Dendritic cell treated with granulocyte-macrophage colony-stimulating factor and Interleukin-4, amounts not matched to agents 40 ng/mL and 50 ng/mL, for 4 days (primary cell): ENCODE measurements around the gene CTDNEP1.

Source experiments
- H3K27ac Mint-ChIP-seq: one replicate; pipeline ENCODE4 v1.8.0; 2022; ENCODE audit warnings: mild to moderate bottlenecking, mixed read lengths
- H3K27me3 Mint-ChIP-seq: one replicate; pipeline ENCODE4 v1.8.0; 2022; ENCODE audit warnings: mild to moderate bottlenecking, mixed read lengths
- H3K36me3 Mint-ChIP-seq: one replicate; pipeline ENCODE4 v1.8.0; 2022; ENCODE audit warnings: low read depth, mixed read lengths
- H3K4me1 Mint-ChIP-seq: one replicate; pipeline ENCODE4 v1.8.0; 2022; ENCODE audit warnings: low read depth, mixed read lengths
- H3K4me3 Mint-ChIP-seq: one replicate; pipeline ENCODE4 v1.8.0; 2022; ENCODE audit warnings: mild to moderate bottlenecking, moderate library complexity, mixed read lengths
- H3K9me3 Mint-ChIP-seq: one replicate; pipeline ENCODE4 v1.8.0; 2022; ENCODE audit warnings: mixed read lengths
- intact Hi-C: fragments of 100-400 bp; cut with micrococcal nuclease; formaldehyde crosslinking; loops from one replicate; pipeline ENCODE4 v1.15.0; 2022

CTDNEP1 gene

DNA sequence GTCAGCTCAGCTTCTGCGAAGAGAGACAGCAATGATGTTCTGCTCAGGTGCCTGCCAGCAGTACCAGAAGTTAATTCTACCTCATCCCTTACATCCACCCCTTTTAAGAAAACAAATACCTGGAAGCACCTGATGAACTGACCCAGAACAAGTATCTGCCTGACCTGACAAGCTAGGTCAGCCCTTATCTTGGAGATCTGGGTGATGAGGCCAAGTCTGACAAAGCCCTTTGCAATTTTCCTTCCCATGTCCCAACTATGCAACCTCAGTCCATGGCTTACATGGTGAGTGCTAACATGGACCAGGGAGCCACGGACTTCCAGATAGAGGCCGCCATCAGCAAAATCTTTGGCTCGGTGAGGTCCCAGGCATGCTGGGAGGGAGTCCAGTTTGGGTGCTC is 28.2 kb downstream of the CTDNEP1 start:
- H3K27ac Mint-ChIP-seq: no peak overlapping the region
- no peaks in the 10 kb centered on the region for H3K9me3 Mint-ChIP-seq
- H3K4me1 Mint-ChIP-seq: peaks cover 37% of the 10 kb centered on the region
- peaks cover 78% of the 10 kb centered on the region for H3K36me3 Mint-ChIP-seq
- H3K27me3 Mint-ChIP-seq: no peaks in the 10 kb centered on the region
- intact Hi-C loops: no loop called here
- H3K4me3 Mint-ChIP-seq: no peak overlapping the region

- Mint-ChIP-seq H3K36me3 (peaks cover 73% of the 10 kb centered on the region), H3K27me3 (no peaks in the 10 kb centered on the region), H3K9me3 (no peaks in the 10 kb centered on the region), H3K4me3 (no peak overlapping the region), H3K4me1 (peaks cover 42% of the 10 kb centered on the region), H3K27ac (no peak overlapping the region)
- intact Hi-C loops: no loop called here
Measured at GRCh38 chr17:7222972-7223292, 28.6 kb downstream of the CTDNEP1 start.

DNA sequence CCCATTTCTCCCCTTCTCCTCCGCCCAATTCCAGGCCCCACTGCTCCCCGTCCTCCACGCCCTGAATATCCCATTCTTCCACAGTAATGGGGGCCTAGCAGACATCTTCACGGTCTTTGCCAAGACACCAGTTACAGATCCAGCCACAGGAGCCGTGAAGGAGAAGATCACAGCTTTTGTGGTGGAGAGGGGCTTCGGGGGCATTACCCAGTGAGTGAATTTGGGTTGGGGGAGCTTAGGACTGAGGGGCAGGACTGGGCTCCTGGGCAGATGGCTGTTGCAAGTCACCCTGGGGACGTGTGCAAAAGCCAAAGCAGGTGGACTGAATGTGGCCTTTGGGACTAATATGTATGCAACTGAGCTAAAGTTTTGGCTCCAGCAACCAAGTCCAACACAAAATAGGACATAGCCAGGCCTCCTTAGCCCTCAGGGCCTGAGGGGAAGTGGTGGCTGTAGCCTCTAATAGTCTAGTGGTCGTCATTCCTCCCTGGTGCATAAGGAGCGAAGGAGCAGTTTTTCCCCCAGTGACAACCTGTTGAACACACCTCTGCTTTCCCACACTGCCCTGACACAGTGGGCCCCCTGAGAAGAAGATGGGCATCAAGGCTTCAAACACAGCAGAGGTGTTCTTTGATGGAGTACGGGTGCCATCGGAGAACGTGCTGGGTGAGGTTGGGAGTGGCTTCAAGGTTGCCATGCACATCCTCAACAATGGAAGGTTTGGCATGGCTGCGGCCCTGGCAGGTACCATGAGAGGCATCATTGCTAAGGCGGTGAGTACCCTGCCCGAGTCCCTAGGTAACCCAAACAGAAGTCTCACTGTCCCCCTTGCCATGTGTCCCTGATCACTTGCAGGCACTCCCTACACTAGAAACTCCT is 29.2 kb downstream of the CTDNEP1 start:
- Mint-ChIP-seq H3K4me1 (peaks cover 48% of the 10 kb centered on the region), H3K27ac (no peak overlapping the region), H3K4me3 (no peak overlapping the region), H3K27me3 (no peaks in the 10 kb centered on the region), H3K36me3 (peaks cover 67% of the 10 kb centered on the region), H3K9me3 (no peaks in the 10 kb centered on the region)
- intact Hi-C loops: no loop called here

DNA sequence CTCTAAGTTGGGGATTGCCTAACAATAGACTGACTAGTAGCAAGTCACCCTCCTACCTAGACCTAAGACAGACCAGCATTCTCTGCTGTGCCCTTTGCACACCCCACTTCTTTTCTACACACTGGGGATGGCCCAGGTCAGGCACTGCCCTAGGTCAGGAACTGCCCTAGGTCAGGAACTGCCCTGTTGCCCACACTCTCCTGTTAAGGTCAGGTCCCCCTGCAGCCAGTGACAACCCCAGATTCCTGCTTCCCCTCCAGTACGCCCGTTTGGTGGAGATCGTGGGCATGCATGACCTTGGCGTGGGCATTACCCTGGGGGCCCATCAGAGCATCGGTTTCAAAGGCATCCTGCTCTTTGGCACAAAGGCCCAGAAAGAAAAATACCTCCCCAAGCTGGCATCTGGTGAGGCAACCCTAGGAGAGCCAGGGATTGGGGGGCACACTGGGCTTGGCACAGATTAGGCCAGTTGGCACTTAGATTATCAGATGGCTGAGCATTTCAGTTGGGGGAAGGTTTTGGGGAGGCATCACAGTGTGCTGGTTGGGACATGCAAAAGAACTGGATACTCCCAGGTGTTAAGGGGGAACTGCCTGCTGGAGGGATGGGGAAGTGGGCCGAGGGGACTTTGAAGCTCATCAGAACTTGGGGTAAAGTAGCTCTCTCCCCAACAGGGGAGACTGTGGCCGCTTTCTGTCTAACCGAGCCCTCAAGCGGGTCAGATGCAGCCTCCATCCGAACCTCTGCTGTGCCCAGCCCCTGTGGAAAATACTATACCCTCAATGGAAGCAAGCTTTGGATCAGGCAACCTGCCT is 30.0 kb downstream of the CTDNEP1 start:
- Mint-ChIP-seq H3K36me3 (peaks cover 59% of the 10 kb centered on the region), H3K9me3 (no peaks in the 10 kb centered on the region), H3K4me1 (peaks cover 53% of the 10 kb centered on the region), H3K27ac (no peak overlapping the region), H3K27me3 (no peaks in the 10 kb centered on the region), H3K4me3 (no peak overlapping the region)
- intact Hi-C loops: no loop called here

GRCh38 chr17:7220593-7221277 is 30.8 kb downstream of the CTDNEP1 start:
- peak overlapping the region; percentile 91 for H3K27ac Mint-ChIP-seq

GRCh38 chr17:7219812-7220592 is 31.5 kb downstream of the CTDNEP1 start, which contains the start of the genes ACADVL and DLG4:
TSS of gene ACADVL (plus strand) at chr17:7219938. CDS start at chr17:7219985, 47 bp downstream.
TSS of gene DLG4 (minus strand) at chr17:7219836.
- intact Hi-C loops: loop anchor here (2.0 to 5.0 kb wide), 2 partner anchors 15 to 32 kb away; partner anchors contain the start of genes CTDNEP1, DVL2 and ELP5

More at GRCh38 chr17:7220593-7221277, 30.8 kb downstream of the CTDNEP1 start:
- peaks cover 51% of the 10 kb centered on the region for H3K36me3 Mint-ChIP-seq
- peaks cover 60% of the 10 kb centered on the region for H3K4me1 Mint-ChIP-seq
- H3K9me3 Mint-ChIP-seq: no peaks in the 10 kb centered on the region
- no peaks in the 10 kb centered on the region for H3K27me3 Mint-ChIP-seq
- intact Hi-C loops: no loop called here
- H3K4me3 Mint-ChIP-seq: peak overlapping the region; percentile 99

GRCh38 chr17:7219229-7219811 is 32.2 kb downstream of the CTDNEP1 start:
- intact Hi-C loops: loop anchor here (2.0 to 5.0 kb wide), 2 partner anchors 15 to 33 kb away; partner anchors contain the start of genes CTDNEP1, DVL2 and ELP5
- Mint-ChIP-seq H3K27me3 (no peaks in the 10 kb centered on the region), H3K4me1 (peaks cover 74% of the 10 kb centered on the region), H3K36me3 (peaks cover 37% of the 10 kb centered on the region), H3K9me3 (no peaks in the 10 kb centered on the region), H3K4me3 (peak overlapping the region; percentile 99), H3K27ac (peak overlapping the region; percentile 91)

More at GRCh38 chr17:7219812-7220592, 31.5 kb downstream of the CTDNEP1 start, which contains the start of the genes ACADVL and DLG4:
- Mint-ChIP-seq H3K9me3 (no peaks in the 10 kb centered on the region), H3K36me3 (peaks cover 44% of the 10 kb centered on the region), H3K27ac (peak within 1 kb of the TSS; percentile 91), H3K4me3 (peak within 1 kb of the TSS; percentile 99), H3K4me1 (peaks cover 67% of the 10 kb centered on the region), H3K27me3 (no peaks in the 10 kb centered on the region)

GRCh38 chr17:7218758-7219157 is 32.8 kb downstream of the CTDNEP1 start:
- peak overlapping the region; percentile 91 for H3K27ac Mint-ChIP-seq
- H3K4me1 Mint-ChIP-seq: peaks cover 80% of the 10 kb centered on the region
- no peaks in the 10 kb centered on the region for H3K9me3 Mint-ChIP-seq
- H3K27me3 Mint-ChIP-seq: no peaks in the 10 kb centered on the region
- peak overlapping the region; percentile 30 for H3K4me3 Mint-ChIP-seq
- intact Hi-C loops: loop anchor here (2.0 to 5.0 kb wide), 2 partner anchors 16 to 34 kb away; partner anchors contain the start of genes CTDNEP1, DVL2 and ELP5
- peaks cover 32% of the 10 kb centered on the region for H3K36me3 Mint-ChIP-seq

DNA sequence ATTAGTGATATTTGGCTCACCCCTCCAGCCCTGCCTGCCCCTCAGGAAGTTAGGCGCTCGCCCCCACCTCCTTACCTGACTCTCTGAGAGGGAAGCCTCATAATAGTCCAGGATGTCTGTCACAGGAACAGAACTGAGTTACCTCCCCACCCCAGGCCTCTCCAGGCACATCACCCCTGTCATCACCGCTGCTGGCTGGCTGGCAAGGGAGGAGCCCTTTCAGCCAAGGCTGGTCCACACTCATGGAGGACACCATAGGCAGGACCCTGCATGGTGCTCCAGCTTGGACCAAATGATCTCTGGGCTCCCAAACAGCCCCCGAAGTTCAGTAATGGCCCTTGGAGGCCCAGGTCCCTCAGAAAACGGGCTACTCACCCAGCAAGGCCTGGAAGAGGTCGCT is 33.4 kb downstream of the CTDNEP1 start:
- no peaks in the 10 kb centered on the region for H3K27me3 Mint-ChIP-seq
- peaks cover 31% of the 10 kb centered on the region for H3K36me3 Mint-ChIP-seq
- H3K4me3 Mint-ChIP-seq: peak overlapping the region; percentile 27
- peaks cover 86% of the 10 kb centered on the region for H3K4me1 Mint-ChIP-seq
- peak overlapping the region; percentile 91 for H3K27ac Mint-ChIP-seq
- intact Hi-C loops: loop anchor here (2.0 to 5.0 kb wide), 2 partner anchors 17 to 34 kb away; partner anchors contain the start of genes CTDNEP1, DVL2 and ELP5
- no peaks in the 10 kb centered on the region for H3K9me3 Mint-ChIP-seq

- peak overlapping the region; percentile 91 for H3K27ac Mint-ChIP-seq
- peaks cover 87% of the 10 kb centered on the region for H3K4me1 Mint-ChIP-seq
- intact Hi-C loops: loop anchor here (5.0 kb wide), 1 partner anchor 35 kb away; the partner anchor contains the start of genes CTDNEP1 and ELP5
- H3K36me3 Mint-ChIP-seq: peaks cover 24% of the 10 kb centered on the region
- no peaks in the 10 kb centered on the region for H3K9me3 Mint-ChIP-seq
- peak overlapping the region; percentile 82 for H3K4me3 Mint-ChIP-seq
- H3K27me3 Mint-ChIP-seq: no peaks in the 10 kb centered on the region
Measured at GRCh38 chr17:7217113-7217987, 34.2 kb downstream of the CTDNEP1 start.

DNA sequence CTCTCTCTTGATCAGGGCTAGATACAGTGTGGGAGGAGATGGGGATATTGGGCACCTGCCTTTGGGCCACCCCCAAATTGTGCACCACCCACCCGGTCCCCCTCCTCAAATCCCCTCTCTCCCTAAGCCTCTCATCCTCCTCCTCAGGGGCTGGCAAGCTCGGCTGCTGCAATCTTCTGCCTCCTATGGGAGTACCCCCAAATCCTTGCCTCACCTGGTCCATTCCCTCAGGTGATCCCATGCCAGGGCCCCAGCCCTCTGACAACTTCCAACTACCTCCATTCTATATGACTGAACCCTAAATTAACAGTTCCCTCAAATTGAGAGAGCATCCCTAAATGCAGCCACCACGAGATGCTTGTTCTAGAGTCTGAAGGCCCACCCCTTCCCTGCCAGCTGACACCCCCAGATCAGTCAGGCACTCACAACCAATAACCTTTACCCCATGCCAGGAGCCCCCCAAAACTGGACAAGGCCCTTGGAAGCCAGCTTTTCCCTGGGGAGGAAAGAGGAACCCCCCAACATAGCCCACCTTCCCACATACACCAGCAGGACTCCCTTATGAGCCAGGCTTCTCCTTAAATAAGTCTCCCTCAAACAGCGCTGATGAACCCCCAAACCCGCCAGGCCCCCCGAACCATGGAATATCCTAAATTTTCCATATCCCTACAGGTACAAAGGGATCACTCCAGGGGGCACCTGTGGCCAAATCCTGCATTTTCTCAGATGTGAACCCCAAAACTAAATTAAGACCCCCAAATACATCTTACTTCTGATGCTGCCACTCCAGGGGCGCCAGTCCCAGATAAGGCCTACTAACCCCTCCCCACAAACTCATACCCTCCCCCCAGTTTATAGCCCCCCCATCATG is 35.1 kb downstream of the CTDNEP1 start:
- H3K9me3 Mint-ChIP-seq: no peaks in the 10 kb centered on the region
- intact Hi-C loops: loop anchor here (5.0 kb wide), 1 partner anchor 36 kb away; the partner anchor contains the start of genes CTDNEP1 and ELP5
- H3K4me3 Mint-ChIP-seq: peak overlapping the region; percentile 65
- peaks cover 84% of the 10 kb centered on the region for H3K4me1 Mint-ChIP-seq
- peaks cover 15% of the 10 kb centered on the region for H3K36me3 Mint-ChIP-seq
- H3K27me3 Mint-ChIP-seq: no peaks in the 10 kb centered on the region
- peak overlapping the region; percentile 47 for H3K27ac Mint-ChIP-seq
